Dermis microvascular lymphatic vessel endothelial cell (primary cell): ENCODE results near the gene COLEC12. TPM values are rescaled to one million over a fixed set of nuclear protein-coding genes. Genes with fewer than 3 reads are reported as not detected.

Experiments used
- DNase-seq, 2 donors: peaks; one replicate each; pipeline versions ENCODE4 v3.0.0 to v3.0.0-alpha.2; 2010; ENCODE audit warnings: low read depth in 2 of 2
- total RNA-seq: library from RNA; depleted of rRNA; stranded (reverse); fragments of >200 nt; gene quantifications from 2 replicates; pipeline ENCODE4 v1.2.1, GENCODE V29; 2014

Gene COLEC12
- total RNA-seq, 1 donor from 2014 or later, result 33.4 TPM

- peak; percentile 85 to 86 for DNase-seq
These were observed 25.1 kb downstream of the COLEC12 start for GRCh38 chr18:475202-476031.

- DNase-seq, result no peak
These were observed 26.1 kb downstream of the COLEC12 start for GRCh38 chr18:474416-474815.

- no peak for DNase-seq
These were observed 26.7 kb downstream of the COLEC12 start for GRCh38 chr18:473802-474201.

- DNase-seq, result no peak
These were observed 28.8 kb downstream of the COLEC12 start for GRCh38 chr18:471716-472115.

GRCh38 chr18:470661-471501 is 29.6 kb downstream of the COLEC12 start:
- no peak for DNase-seq

- peak; percentile 47 to 58 for DNase-seq
These were observed 31.3 kb downstream of the COLEC12 start for GRCh38 chr18:468955-469790.

GRCh38 chr18:463827-464541 is 36.5 kb downstream of the COLEC12 start:
- DNase-seq, result no peak

- no peak for DNase-seq
These were observed 37.1 kb downstream of the COLEC12 start for GRCh38 chr18:463403-463802.

GRCh38 chr18:461762-462161 is 38.7 kb downstream of the COLEC12 start:
- no peak for DNase-seq

GRCh38 chr18:460791-461190 is 39.7 kb downstream of the COLEC12 start:
- DNase-seq, result no peak

- DNase-seq, result no peak
These were observed 40.5 kb downstream of the COLEC12 start for GRCh38 chr18:459814-460593.

GRCh38 chr18:457521-458412 is 42.7 kb downstream of the COLEC12 start:
- DNase-seq, result no peak

- DNase-seq, result peak in 1 of 2 donors; percentile 78
These were observed 43.4 kb downstream of the COLEC12 start for GRCh38 chr18:457140-457519.

GRCh38 chr18:456361-457139 is 44.0 kb downstream of the COLEC12 start:
- no peak for DNase-seq

- DNase-seq, result no peak
These were observed 47.1 kb downstream of the COLEC12 start for GRCh38 chr18:453400-453799.

GRCh38 chr18:452816-453215 is 47.7 kb downstream of the COLEC12 start:
- no peak for DNase-seq

- DNase-seq, result peak; percentile 17 to 27
These were observed 51.1 kb downstream of the COLEC12 start for GRCh38 chr18:449374-449773.

GRCh38 chr18:448116-448790 is 52.2 kb downstream of the COLEC12 start:
- DNase-seq, result peak in 1 of 2 donors; percentile 46
